SK-N-SH (cell line): ENCODE results near the gene ARHGEF3.

ENCODE experiments used
- EP300 ChIP-seq, 2 experiments: IDR thresholded peaks; 2 replicates each; pipeline versions ENCODE4 v1.4.0 to v1.6.1; 2012; ENCODE audit warnings: borderline replicate concordance in 1 of 2, low read depth in 1 of 2, low read length in 1 of 2
- FOXJ3 ChIP-seq: sonication (generic); formaldehyde crosslinking; IDR thresholded peaks from 2 replicates; pipeline ENCODE4 v1.5.1; 2020; ENCODE audit warnings: mild to moderate bottlenecking, missing genetic modification reagents
- GATA2 ChIP-seq: sonication (generic); formaldehyde crosslinking; IDR thresholded peaks from 2 replicates; pipeline ENCODE4 v1.5.0; 2020; ENCODE audit warnings: mild to moderate bottlenecking, missing genetic modification reagents
- POLR2AphosphoS5 ChIP-seq: IDR thresholded peaks from 2 replicates; pipeline ENCODE4 v1.6.1; 2012; ENCODE audit warnings: low read depth, low read length
- SMC3 ChIP-seq: IDR thresholded peaks from 2 replicates; pipeline ENCODE4 v1.6.1; 2012; ENCODE audit warnings: low read depth, low read length, improper control_type of control experiment
- TAF1 ChIP-seq: IDR thresholded peaks from 2 replicates; pipeline ENCODE4 v1.6.1; 2012; ENCODE audit warnings: low read depth, mild to moderate bottlenecking, low read length, moderate library complexity, borderline replicate concordance
- TF ChIP-seq, protein P1 (sequence below): fragments of 200-600 bp; sonication (generic); IDR thresholded peaks from 2 replicates; pipeline ENCODE4 v1.6.1; 2017; ENCODE audit warnings: antibody characterized with exemption, mild to moderate bottlenecking, moderate library complexity
- TF ChIP-seq, protein P2 (sequence below): fragments of 150-350 bp; IDR thresholded peaks from 2 replicates; pipeline ENCODE4 v1.6.1; 2017; ENCODE audit warnings: antibody characterized with exemption, low read length, low read depth, borderline replicate concordance
- TF ChIP-seq, protein P3 (sequence below): IDR thresholded peaks from 2 replicates; pipeline ENCODE4 v1.4.0; 2012; ENCODE audit warnings: low read depth
- TF ChIP-seq, protein P4 (sequence below): IDR thresholded peaks from 2 replicates; pipeline ENCODE4 v1.4.0; 2012; ENCODE audit warnings: low read depth, borderline replicate concordance

DNA sequence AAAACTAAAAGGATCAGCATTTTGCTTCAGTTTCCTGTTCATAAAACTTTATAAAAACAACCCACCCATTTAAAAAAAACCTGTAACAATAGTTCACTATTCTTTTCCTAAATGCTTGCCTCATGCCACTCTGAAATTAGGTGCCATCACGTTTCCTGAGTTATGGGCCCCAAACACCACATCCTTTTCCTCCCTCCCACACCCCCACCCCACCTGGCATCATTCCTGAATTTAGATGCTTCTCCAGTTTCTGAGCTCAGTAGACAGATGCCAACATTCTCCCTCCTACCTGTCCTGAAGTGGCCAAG lies 11.9 kb upstream of the ARHGEF3 start:
- TF ChIP-seq FOXJ3 (CRISPR knock-in tag) (no peak), SMC3 (no peak), POLR2AphosphoS5 (no peak), EP300 (IDR thresholded peaks at IDR 0.05; ENCODE audit: borderline replicate concordance in 1 of 2, low read depth in 1 of 2, low read length in 1 of 2) (no peak), GATA2 (CRISPR knock-in tag) (no peak), TAF1 (no peak)
- TF ChIP-seq, protein P1, sequence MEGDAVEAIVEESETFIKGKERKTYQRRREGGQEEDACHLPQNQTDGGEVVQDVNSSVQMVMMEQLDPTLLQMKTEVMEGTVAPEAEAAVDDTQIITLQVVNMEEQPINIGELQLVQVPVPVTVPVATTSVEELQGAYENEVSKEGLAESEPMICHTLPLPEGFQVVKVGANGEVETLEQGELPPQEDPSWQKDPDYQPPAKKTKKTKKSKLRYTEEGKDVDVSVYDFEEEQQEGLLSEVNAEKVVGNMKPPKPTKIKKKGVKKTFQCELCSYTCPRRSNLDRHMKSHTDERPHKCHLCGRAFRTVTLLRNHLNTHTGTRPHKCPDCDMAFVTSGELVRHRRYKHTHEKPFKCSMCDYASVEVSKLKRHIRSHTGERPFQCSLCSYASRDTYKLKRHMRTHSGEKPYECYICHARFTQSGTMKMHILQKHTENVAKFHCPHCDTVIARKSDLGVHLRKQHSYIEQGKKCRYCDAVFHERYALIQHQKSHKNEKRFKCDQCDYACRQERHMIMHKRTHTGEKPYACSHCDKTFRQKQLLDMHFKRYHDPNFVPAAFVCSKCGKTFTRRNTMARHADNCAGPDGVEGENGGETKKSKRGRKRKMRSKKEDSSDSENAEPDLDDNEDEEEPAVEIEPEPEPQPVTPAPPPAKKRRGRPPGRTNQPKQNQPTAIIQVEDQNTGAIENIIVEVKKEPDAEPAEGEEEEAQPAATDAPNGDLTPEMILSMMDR, result no peak
- TF ChIP-seq, protein P2, sequence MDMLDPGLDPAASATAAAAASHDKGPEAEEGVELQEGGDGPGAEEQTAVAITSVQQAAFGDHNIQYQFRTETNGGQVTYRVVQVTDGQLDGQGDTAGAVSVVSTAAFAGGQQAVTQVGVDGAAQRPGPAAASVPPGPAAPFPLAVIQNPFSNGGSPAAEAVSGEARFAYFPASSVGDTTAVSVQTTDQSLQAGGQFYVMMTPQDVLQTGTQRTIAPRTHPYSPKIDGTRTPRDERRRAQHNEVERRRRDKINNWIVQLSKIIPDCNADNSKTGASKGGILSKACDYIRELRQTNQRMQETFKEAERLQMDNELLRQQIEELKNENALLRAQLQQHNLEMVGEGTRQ, result no peak
- TF ChIP-seq, protein P3, sequence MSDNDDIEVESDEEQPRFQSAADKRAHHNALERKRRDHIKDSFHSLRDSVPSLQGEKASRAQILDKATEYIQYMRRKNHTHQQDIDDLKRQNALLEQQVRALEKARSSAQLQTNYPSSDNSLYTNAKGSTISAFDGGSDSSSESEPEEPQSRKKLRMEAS, result no peak
- TF ChIP-seq, protein P4, sequence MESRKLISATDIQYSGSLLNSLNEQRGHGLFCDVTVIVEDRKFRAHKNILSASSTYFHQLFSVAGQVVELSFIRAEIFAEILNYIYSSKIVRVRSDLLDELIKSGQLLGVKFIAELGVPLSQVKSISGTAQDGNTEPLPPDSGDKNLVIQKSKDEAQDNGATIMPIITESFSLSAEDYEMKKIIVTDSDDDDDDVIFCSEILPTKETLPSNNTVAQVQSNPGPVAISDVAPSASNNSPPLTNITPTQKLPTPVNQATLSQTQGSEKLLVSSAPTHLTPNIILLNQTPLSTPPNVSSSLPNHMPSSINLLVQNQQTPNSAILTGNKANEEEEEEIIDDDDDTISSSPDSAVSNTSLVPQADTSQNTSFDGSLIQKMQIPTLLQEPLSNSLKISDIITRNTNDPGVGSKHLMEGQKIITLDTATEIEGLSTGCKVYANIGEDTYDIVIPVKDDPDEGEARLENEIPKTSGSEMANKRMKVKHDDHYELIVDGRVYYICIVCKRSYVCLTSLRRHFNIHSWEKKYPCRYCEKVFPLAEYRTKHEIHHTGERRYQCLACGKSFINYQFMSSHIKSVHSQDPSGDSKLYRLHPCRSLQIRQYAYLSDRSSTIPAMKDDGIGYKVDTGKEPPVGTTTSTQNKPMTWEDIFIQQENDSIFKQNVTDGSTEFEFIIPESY, result no peak
